B cell (primary cell): ENCODE results near the gene SYNPO. TPM values are rescaled to one million over a fixed set of nuclear protein-coding genes. Genes with fewer than 3 reads are reported as not detected.

Experiments
- ATAC-seq: fragments of 200-7000 bp; cut with Tn5 transposase; one replicate; pipeline ENCODE4 v1.10.0; 2021; ENCODE audit warnings: low read depth, mild to moderate bottlenecking, moderate number of reproducible peaks, moderate library complexity
- CTCF ChIA-PET: fragments of 350-600 bp; sonication (Branson Sonifier 250); formaldehyde crosslinking; loops from one replicate; lab custom pipeline; 2021; ENCODE audit warnings: antibody characterized with exemption, inconsistent platforms; lab: Charles Lee
- POLR2A ChIA-PET: fragments of 350-600 bp; sonication (Branson Sonifier 250); formaldehyde crosslinking; loops from one replicate; lab custom pipeline; 2021; ENCODE audit warnings: antibody characterized with exemption; lab: Charles Lee
- DNase-seq: peaks from one replicate; pipeline ENCODE4 v3.0.0; 2013
- H2AFZ ChIP-seq: 2 replicates; pipeline ENCODE4 v1.6.1; 2012; ENCODE audit warnings: mild to moderate bottlenecking, low read depth, low read length; ENCODE audit not compliant: insufficient read depth, poor library complexity, severe bottlenecking
- H3K27ac ChIP-seq, 2 donors: 1 replicate in 1 of 2; 2 replicates in 1 of 2; pipeline ENCODE4 v1.5.1; 2012 to 2013; ENCODE audit warnings: low read length in 2 of 2, mild to moderate bottlenecking in 2 of 2, moderate library complexity in 1 of 2
- H3K27me3 ChIP-seq, 4 experiments: fragments of 200-600 bp in 1 of 4; sonication (generic) in 1 of 4; replicated peaks in 1 of 4; 1 replicate in 2 of 4; 2 replicates in 2 of 4; pipeline versions ENCODE4 v1.6.1 to v1.7.0; 2013 to 2016; ENCODE audit warnings: low read length in 3 of 4, mild to moderate bottlenecking in 2 of 4, mixed read lengths in 1 of 4, moderate library complexity in 1 of 4; ENCODE audit not compliant: insufficient read depth in 4 of 4, control insufficient read depth in 3 of 4; ENCODE audit errors: control extremely low read depth in 1 of 4
- H3K36me3 ChIP-seq, 2 experiments: replicated peaks in 1 of 2; 1 replicate in 1 of 2; 2 replicates in 1 of 2; pipeline versions ENCODE4 v1.6.1 to v1.7.1; 2013; ENCODE audit warnings: low read length in 1 of 2; ENCODE audit not compliant: insufficient read depth in 2 of 2, control insufficient read depth in 1 of 2; ENCODE audit errors: control extremely low read depth in 1 of 2, extremely low read depth in 1 of 2
- H3K4me1 ChIP-seq, 2 donors: fragments of 200-600 bp in 1 of 2; sonication (generic) in 1 of 2; 1 replicate in 1 of 2; 2 replicates in 1 of 2; pipeline versions ENCODE4 v1.5.1 to v1.6.1; 2013 to 2017; ENCODE audit warnings: low read length in 2 of 2; ENCODE audit not compliant: control insufficient read depth in 2 of 2, insufficient read depth in 2 of 2
- H3K4me2 ChIP-seq: replicated peaks from 2 replicates; pipeline ENCODE3; 2012; ENCODE audit warnings: mild to moderate bottlenecking, low read depth, low read length; ENCODE audit not compliant: poor library complexity, severe bottlenecking
- H3K4me3 ChIP-seq, 5 experiments: fragments of 200-600 bp in 1 of 5; sonication (generic) in 1 of 5; 1 replicate in 3 of 5; 2 replicates in 2 of 5; pipeline versions ENCODE4 v1.5.1 to v1.7.0; 2011 to 2016; ENCODE audit warnings: low read length in 4 of 5, mild to moderate bottlenecking in 4 of 5, low read depth in 2 of 5, control low read depth in 1 of 5, moderate library complexity in 1 of 5; ENCODE audit not compliant: insufficient read depth in 1 of 5; ENCODE audit errors: control extremely low read depth in 1 of 5, extremely low read depth in 1 of 5
- H3K79me2 ChIP-seq: fragments of 200-600 bp; sonication (generic); one replicate; pipeline ENCODE4 v1.6.0; 2016; ENCODE audit warnings: low read length; ENCODE audit not compliant: control insufficient read depth, insufficient read depth
- H3K9ac ChIP-seq: fragments of 200-600 bp; sonication (generic); 2 replicates; pipeline ENCODE4 v1.6.1; 2017; ENCODE audit warnings: mild to moderate bottlenecking, low read length, moderate library complexity
- H3K9me3 ChIP-seq, 3 donors: one replicate each; pipeline versions ENCODE4 v1.6.1 to v1.7.1; 2013; ENCODE audit warnings: low read length in 2 of 3; ENCODE audit not compliant: control insufficient read depth in 2 of 3, insufficient read depth in 1 of 3; ENCODE audit errors: control extremely low read depth in 1 of 3
- H4K20me1 ChIP-seq: 2 replicates; pipeline ENCODE4 v1.6.0; 2012; ENCODE audit warnings: mild to moderate bottlenecking, low read length; ENCODE audit not compliant: insufficient read depth, control insufficient read depth, poor library complexity, severe bottlenecking
- H3K27ac Mint-ChIP-seq: one replicate; pipeline ENCODE4 v1.8.0; 2021; ENCODE audit warnings: mixed read lengths
- H3K27me3 Mint-ChIP-seq: one replicate; pipeline ENCODE4 v1.8.0; 2021; ENCODE audit warnings: mixed read lengths
- H3K4me1 Mint-ChIP-seq: one replicate; pipeline ENCODE4 v1.8.0; 2021; ENCODE audit warnings: mixed read lengths
- H3K4me3 Mint-ChIP-seq: one replicate; pipeline ENCODE4 v1.8.0; 2021; ENCODE audit warnings: mixed read lengths
- H3K9me3 Mint-ChIP-seq: one replicate; pipeline ENCODE4 v1.8.0; 2022; ENCODE audit warnings: mixed read lengths; ENCODE audit not compliant: insufficient read depth
- CTCF ChIP-seq: fragments of 200-600 bp; IDR thresholded peaks from one replicate; pipeline ENCODE4 v1.8.0; 2022; ENCODE audit warnings: antibody characterized with exemption, mild to moderate bottlenecking
- EZH2 ChIP-seq: IDR thresholded peaks from 2 replicates; pipeline ENCODE4 v1.6.1; 2012; ENCODE audit warnings: borderline replicate concordance, low read depth, mild to moderate bottlenecking, moderate library complexity, low read length; ENCODE audit not compliant: insufficient read depth, poor library complexity, severe bottlenecking
- WGBS: methylation state at CpG from one replicate; pipeline ENCODE4 v1.1.5; 2013; ENCODE audit warnings: missing lambda C conversion rate; ENCODE audit not compliant: insufficient coverage; 5-methylcytosine and 5-hydroxymethylcytosine counted together
- intact Hi-C: fragments of 100-400 bp; cut with micrococcal nuclease; formaldehyde crosslinking; loops from one replicate; pipeline ENCODE4 v1.10.0; 2022
- polyA plus RNA-seq: library from polyadenylated mRNA; depleted of rRNA; stranded (reverse); fragments of >200 nt; gene quantifications from 2 replicates; pipeline ENCODE4 v1.2.3, GENCODE V29; 2012
- total RNA-seq, 2 donors: library from RNA; stranded (reverse); fragments of 120-200 nt in 1 of 2; gene quantifications; 1 replicate in 1 of 2; 2 replicates in 1 of 2; pipeline versions ENCODE4 v1.2.3 to v1.2.4, GENCODE V29; 2013 to 2022

SYNPO gene
- total and polyA plus RNA-seq, 2 donors (not counting 1 experiment from before 2014, with no cell fraction given), result 13.2 to 16.8 TPM

- Mint-ChIP-seq H3K4me1 (peaks cover 7% of the 10 kb centered on the region), H3K27ac (no peak overlapping the region), H3K27me3 (peaks cover 2% of the 10 kb centered on the region), H3K4me3 (no peak overlapping the region), H3K9me3 (no peaks in the 10 kb centered on the region)
- CTCF ChIA-PET, result interaction anchor here (1.3 kb wide), 1 partner anchor 78 kb away, joined by 3 read pairs; no protein-coding TSS in a partner anchor
- ATAC-seq (no peak), DNase-seq (no peak)
- peaks cover 9% of the 10 kb centered on the region for H4K20me1 ChIP-seq
- H2AFZ ChIP-seq, result no peak overlapping the region
- no peak overlapping the region for H3K4me2 ChIP-seq
- no peaks in the 10 kb centered on the region for H3K9me3 ChIP-seq
- POLR2A ChIA-PET, result no interaction called here
- H3K27me3 ChIP-seq, result no peaks in the 10 kb centered on the region
- peaks cover 0 to 5% of the 10 kb centered on the region in 2 experiments for H3K36me3 ChIP-seq
- no peak overlapping the region for H3K27ac ChIP-seq
- H3K4me1 ChIP-seq, result no peaks in the 10 kb centered on the region
- no peak overlapping the region for H3K4me3 ChIP-seq
- no peak overlapping the region for H3K9ac ChIP-seq
- TF ChIP-seq CTCF (no peak), EZH2 (no peak)
- intact Hi-C loops, result no loop called here
- WGBS, result no CpG with 5 or more reads among the region's 1 CpG
- H3K79me2 ChIP-seq, result no peaks in the 10 kb centered on the region
These were observed 2.4 kb upstream of the SYNPO start for GRCh38 chr5:150638053-150638444.

GRCh38 chr5:150638488-150639376 is 1.7 kb upstream of the SYNPO start:
- ChIA-PET CTCF (interaction anchor here (0.6 to 1.3 kb wide), 3 partner anchors 10 to 78 kb away, joined by 3 read pairs; no protein-coding TSS in a partner anchor), POLR2A (no interaction called here)
- H3K27me3 ChIP-seq, result no peaks in the 10 kb centered on the region
- Mint-ChIP-seq H3K27me3 (peaks cover 2% of the 10 kb centered on the region), H3K9me3 (no peaks in the 10 kb centered on the region), H3K4me3 (no peak overlapping the region), H3K27ac (no peak overlapping the region), H3K4me1 (peaks cover 7% of the 10 kb centered on the region)
- peaks cover 9% of the 10 kb centered on the region for H4K20me1 ChIP-seq
- no peak overlapping the region for H2AFZ ChIP-seq
- WGBS, result 84% methylated on average over 5 of the region's 6 CpGs
- no peaks in the 10 kb centered on the region for H3K4me1 ChIP-seq
- H3K27ac ChIP-seq, result no peak overlapping the region
- TF ChIP-seq EZH2 (no peak), CTCF (no peak)
- no peak overlapping the region for H3K4me3 ChIP-seq
- no peaks in the 10 kb centered on the region for H3K9me3 ChIP-seq
- H3K9ac ChIP-seq, result no peak overlapping the region
- no peak overlapping the region for H3K4me2 ChIP-seq
- DNase-seq (no peak), ATAC-seq (no peak)
- intact Hi-C loops, result no loop called here
- H3K36me3 ChIP-seq, result peaks cover 0 to 5% of the 10 kb centered on the region in 2 experiments
- H3K79me2 ChIP-seq, result no peaks in the 10 kb centered on the region
